ENCODE results near the gene FUT7. TPM values are rescaled to one million over a fixed set of nuclear protein-coding genes. Genes with fewer than 3 reads are reported as not detected.
A peak's percentile ranks its signal among the peaks of the same experiment; 100 is the strongest.

FUT7 gene
- total and polyA plus RNA-seq, 2 of the 8 experiments (the other 6 are each of a cell fraction or from before 2014, with no cell fraction given), result not detected

- Histone ChIP-seq H3K79me1 (ENCODE audit: low read depth, low read length) (no peaks in the 10 kb centered on the region), H3K18ac (ENCODE audit: extremely low read depth, low read length) (no peak overlapping the region; the same call in 1 of the 2 replicates), H2BK12ac (ENCODE audit: low read depth, low read length) (peak overlapping the region; percentile 75; the same call in 1 of the 2 replicates), H2AK5ac (ENCODE audit: low read depth, low read length) (peak overlapping the region; percentile 75; the same call in 1 of the 2 replicates), H4K20me1 (replicated peaks in 1 of 2; ENCODE audit: control insufficient read depth in 1 of 2, insufficient read depth in 2 of 2, low read length in 2 of 2) (peaks cover 0 to 2% of the 10 kb centered on the region in 2 experiments), H3K27me3 (replicated peaks in 1 of 4; ENCODE audit: control insufficient read depth in 3 of 4, extremely low read depth in 1 of 4, insufficient read depth in 3 of 4, low read length in 3 of 4) (peaks cover 10 to 52% (median 41%) of the 10 kb centered on the region in 4 experiments), H3K27ac (ENCODE audit: low read depth, low read length) (no peak overlapping the region), H2BK5ac (ENCODE audit: low read depth, low read length) (no peak overlapping the region), H3K79me2 (ENCODE audit: control insufficient read depth in 1 of 2, insufficient read depth in 2 of 2, low read length in 2 of 2) (no peaks in the 10 kb centered on the region), H2BK120ac (replicated peaks; ENCODE audit: low read depth, low read length) (no peak overlapping the region), H3K4ac (replicated peaks; ENCODE audit: insufficient read length, low read depth, low read length) (no peak overlapping the region), H2BK15ac (ENCODE audit: low read length) (peak overlapping the region; percentile 88; the same call in 1 of the 2 replicates), H4K8ac (ENCODE audit: extremely low read depth, insufficient read depth, low read length) (no peak overlapping the region), H3K23ac (ENCODE audit: insufficient read length) (no peak overlapping the region), H3K4me1 (replicated peaks in 1 of 4; ENCODE audit: control insufficient read depth in 3 of 4, insufficient read depth in 4 of 4, low read length in 3 of 4) (peaks cover 0 to 18% (median 11%) of the 10 kb centered on the region in 4 experiments; a peak in 5 of 7 replicates), H2AFZ (ENCODE audit: low read length) (no peak overlapping the region), H3K9me3 (ENCODE audit: insufficient read depth in 2 of 2, low read depth in 1 of 2, low read length in 1 of 2) (no peaks in the 10 kb centered on the region), H3K14ac (ENCODE audit: insufficient read length) (no peak overlapping the region), H3K36me3 (ENCODE audit: control insufficient read depth in 2 of 4, insufficient read depth in 4 of 4, low read length in 3 of 4) (no peaks in the 10 kb centered on the region), H2BK20ac (ENCODE audit: low read length) (no peak overlapping the region), H3K9ac (replicated peaks in 1 of 4; ENCODE audit: extremely low read depth in 1 of 4, low read depth in 3 of 4, low read length in 3 of 4) (no peak overlapping the region), H3K4me3 (ENCODE audit: extremely low read depth in 1 of 4, insufficient read depth in 2 of 4, low read depth in 3 of 4, low read length in 4 of 4) (peak overlapping the region in 1 of 4 experiments; percentile 65; a peak in 2 of 8 replicates), H3K23me2 (ENCODE audit: low read depth, low read length) (peaks cover 9% of the 10 kb centered on the region; the same call in 1 of the 2 replicates), H4K91ac (replicated peaks; ENCODE audit: insufficient read length, low read length) (no peak overlapping the region), H3K4me2 (ENCODE audit: insufficient read depth in 1 of 2, low read depth in 2 of 2, low read length in 2 of 2) (peak overlapping the region; percentile 62 to 65; a peak in 3 of 4 replicates), H4K5ac (ENCODE audit: insufficient read length, low read depth, low read length) (no peak overlapping the region), H3K56ac (replicated peaks; ENCODE audit: insufficient read length, low read depth, low read length) (no peak overlapping the region)
- ChIA-PET CTCF (ENCODE audit: partially characterized antibody) (interaction anchor here (0.6 to 8.6 kb wide), 12 partner anchors 8 to 508 kb away, joined by 3 to 156 read pairs (median 4); partner anchors contain the start of genes NPDC1, RNF224 and SAPCD2), POLR2A (ENCODE audit: partially characterized antibody) (interaction anchor here (0.9 to 1.4 kb wide), 5 partner anchors 9 to 20 kb away, joined by 3 to 5 read pairs (median 3); partner anchors contain the start of gene SAPCD2)
- DNase-seq (ENCODE audit: low read depth in 1 of 2, low spot score in 2 of 2) (no peak), FAIRE-seq (no peak)
- WGBS, 2 experiments (ENCODE audit: extremely low coverage in 1 of 2, insufficient coverage in 1 of 2, insufficient read length in 1 of 2, insufficient replicate concordance in 2 of 2, low coverage in 1 of 2, low lambda C conversion rate in 2 of 2, missing lambda C conversion rate in 1 of 2), result 88% methylated on average over 10 of the region's 17 CpGs; no CpG with 5 or more reads in 1 of the 2 experiments
- no peak for TF ChIP-seq SIX5 (IDR thresholded peaks at IDR 0.05; ENCODE audit: low read depth, low read length)
- TF ChIP-seq SIRT6 (IDR thresholded peaks at IDR 0.05; ENCODE audit: low read length), result no peak
- TF ChIP-seq NRF1 (IDR thresholded peaks at IDR 0.05; ENCODE audit: low read depth, low read length), result no peak
- TF ChIP-seq RNF2 (IDR thresholded peaks at IDR 0.05; ENCODE audit: borderline replicate concordance, low read depth, low read length, missing control alignments, poor library complexity, severe bottlenecking), result no peak
- no peak for TF ChIP-seq ATF2 (IDR thresholded peaks at IDR 0.05; ENCODE audit: low read length)
- no peak for TF ChIP-seq SP1 (IDR thresholded peaks at IDR 0.05; ENCODE audit: low read depth, low read length)
These were observed 23.1 kb upstream of the FUT7 start for GRCh38 chr9:137054932-137055384.
